GM19324 (cell line): ENCODE results near the gene MOB2.

Source experiments
- ATAC-seq: cut with Tn5 transposase; IDR thresholded peaks from one replicate; pipeline ENCODE4 v1.9.1; 2021; ENCODE audit warnings: mild to moderate bottlenecking, moderate library complexity; ENCODE audit not compliant: unreplicated experiment, low FRiP score

MOB2 gene

GRCh38 chr11:1490651-1491050 lies 4.1 kb upstream of the MOB2 start:
- no peak for ATAC-seq

- ATAC-seq: no peak
These were observed 2.1 kb upstream of the MOB2 start for GRCh38 chr11:1488575-1489180.

GRCh38 chr11:1487851-1488574 lies 1.4 kb upstream of the MOB2 start:
- ATAC-seq: no peak

- ATAC-seq: no peak
These were observed 692 bp upstream of the MOB2 start for GRCh38 chr11:1487091-1487850.

- no peak for ATAC-seq
These were observed 1.1 kb downstream of the MOB2 start for GRCh38 chr11:1485504-1485885.

GRCh38 chr11:1484695-1485503 lies 1.7 kb downstream of the MOB2 start:
- no peak for ATAC-seq

GRCh38 chr11:1484061-1484671 lies 2.4 kb downstream of the MOB2 start:
- ATAC-seq: no peak

GRCh38 chr11:1483445-1483961 lies 3.1 kb downstream of the MOB2 start:
- no peak for ATAC-seq

GRCh38 chr11:1482581-1483444 lies 3.8 kb downstream of the MOB2 start:
- ATAC-seq: no peak

GRCh38 chr11:1481861-1482441 lies 4.6 kb downstream of the MOB2 start:
- ATAC-seq: no peak

- no peak for ATAC-seq
These were observed 5.1 kb downstream of the MOB2 start for GRCh38 chr11:1481483-1481825.

- ATAC-seq: no peak
These were observed 5.8 kb downstream of the MOB2 start for GRCh38 chr11:1480555-1481482.

GRCh38 chr11:1480191-1480554 lies 6.4 kb downstream of the MOB2 start:
- no peak for ATAC-seq

GRCh38 chr11:1479678-1480118 lies 6.9 kb downstream of the MOB2 start:
- ATAC-seq: no peak

- ATAC-seq: no peak
These were observed 7.4 kb downstream of the MOB2 start for GRCh38 chr11:1479006-1479677.

- ATAC-seq: no peak
These were observed 8.0 kb downstream of the MOB2 start for GRCh38 chr11:1478544-1478943.

GRCh38 chr11:1478011-1478410 lies 8.6 kb downstream of the MOB2 start:
- no peak for ATAC-seq
